Middle frontal gyrus (tissue), 1 donor: Measurements from ENCODE around the gene MIF.
"Not testable (repeated sequence)": the region's sequence is repeated elsewhere in the genome, so short reads cannot be mapped to it uniquely, and the experiment has no call there.

Experiments used
- DNase-seq: peaks from one replicate; pipeline ENCODE4 v3.0.0-alpha.2; 2015; ENCODE audit warnings: low spot score; ENCODE audit errors: extremely low spot score

The MIF gene

DNA sequence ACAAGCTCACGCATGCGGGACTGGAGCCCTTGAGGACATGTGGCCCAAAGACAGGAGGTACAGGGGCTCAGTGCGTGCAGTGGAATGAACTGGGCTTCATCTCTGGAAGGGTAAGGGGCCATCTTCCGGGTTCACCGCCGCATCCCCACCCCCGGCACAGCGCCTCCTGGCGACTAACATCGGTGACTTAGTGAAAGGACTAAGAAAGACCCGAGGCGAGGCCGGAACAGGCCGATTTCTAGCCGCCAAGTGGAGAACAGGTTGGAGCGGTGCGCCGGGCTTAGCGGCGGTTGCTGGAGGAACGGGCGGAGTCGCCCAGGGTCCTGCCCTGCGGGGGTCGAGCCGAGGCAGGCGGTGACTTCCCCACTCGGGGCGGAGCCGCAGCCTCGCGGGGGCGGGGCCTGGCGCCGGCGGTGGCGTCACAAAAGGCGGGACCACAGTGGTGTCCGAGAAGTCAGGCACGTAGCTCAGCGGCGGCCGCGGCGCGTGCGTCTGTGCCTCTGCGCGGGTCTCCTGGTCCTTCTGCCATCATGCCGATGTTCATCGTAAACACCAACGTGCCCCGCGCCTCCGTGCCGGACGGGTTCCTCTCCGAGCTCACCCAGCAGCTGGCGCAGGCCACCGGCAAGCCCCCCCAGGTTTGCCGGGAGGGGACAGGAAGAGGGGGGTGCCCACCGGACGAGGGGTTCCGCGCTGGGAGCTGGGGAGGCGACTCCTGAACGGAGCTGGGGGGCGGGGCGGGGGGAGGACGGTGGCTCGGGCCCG lies at the start of gene MIF:
Gene MIF (plus strand): TSS at position 439 of the 765 bp plus-strand sequence. CDS start 92 bp downstream, at position 531.
- DNase-seq: peak; percentile 90

DNA sequence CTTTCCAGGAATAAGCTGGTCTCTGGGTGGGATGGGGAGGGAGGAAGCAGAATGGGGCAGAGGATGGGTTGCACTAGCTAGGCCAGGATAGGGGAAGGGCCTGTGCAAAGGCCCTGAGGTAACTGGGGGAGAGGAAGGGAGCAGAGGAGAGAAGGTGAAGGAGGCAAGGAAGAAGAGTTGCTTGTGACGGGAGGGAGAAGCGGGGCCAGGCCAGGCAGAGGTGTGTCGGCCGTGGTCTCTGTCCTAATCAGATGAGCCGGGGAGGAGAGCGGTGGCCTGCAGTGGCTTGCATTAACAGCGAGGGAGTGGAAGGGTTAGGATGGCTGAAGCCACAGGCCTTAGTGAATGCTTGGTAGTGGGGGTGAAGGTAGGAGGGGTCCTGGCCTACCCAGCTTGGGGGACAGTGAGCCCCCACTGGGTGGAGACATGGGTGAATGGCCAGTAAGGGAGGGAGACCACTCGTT lies 49.4 kb upstream of the MIF start:
- DNase-seq: no peak

DNA sequence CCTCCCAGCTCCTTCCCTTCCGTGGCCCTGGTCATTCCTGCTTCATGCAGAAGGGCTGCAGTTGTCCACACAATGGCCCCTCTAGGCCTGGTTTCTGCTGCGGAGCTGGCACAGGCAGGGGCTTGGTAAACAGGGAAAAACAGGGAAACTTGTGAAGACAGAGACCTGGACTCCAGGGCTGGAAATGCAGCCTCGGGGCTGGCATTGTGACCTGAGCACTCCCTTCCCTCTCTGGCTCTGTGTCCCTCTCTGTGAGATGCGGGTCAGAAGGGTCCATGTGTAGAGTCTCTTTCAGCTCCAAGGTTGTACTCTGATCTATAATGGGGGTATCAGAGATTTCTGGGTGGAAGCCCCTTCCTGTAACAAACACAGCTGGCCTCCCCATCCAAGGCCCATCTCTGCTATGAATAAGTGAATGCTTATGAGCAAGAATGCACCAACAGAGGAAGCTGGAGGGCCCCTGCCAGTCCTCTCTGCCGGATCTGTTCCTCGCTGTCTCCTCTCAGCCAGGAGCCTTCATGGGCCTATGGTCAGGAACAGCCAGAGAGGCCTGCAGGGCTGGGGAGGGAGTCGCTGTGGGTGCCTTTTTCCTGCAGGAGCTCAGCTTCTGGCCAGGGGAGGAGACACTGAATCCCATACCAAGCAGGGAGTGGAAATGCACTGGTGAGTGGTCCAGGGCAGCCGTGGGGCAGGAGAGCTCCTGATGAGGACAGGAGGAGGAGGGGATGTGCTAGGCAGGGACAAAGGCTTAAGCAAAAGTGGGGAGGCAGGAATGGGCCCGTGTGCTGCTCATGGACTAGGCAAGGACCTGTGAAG lies 48.7 kb upstream of the MIF start:
- DNase-seq: no peak

DNA sequence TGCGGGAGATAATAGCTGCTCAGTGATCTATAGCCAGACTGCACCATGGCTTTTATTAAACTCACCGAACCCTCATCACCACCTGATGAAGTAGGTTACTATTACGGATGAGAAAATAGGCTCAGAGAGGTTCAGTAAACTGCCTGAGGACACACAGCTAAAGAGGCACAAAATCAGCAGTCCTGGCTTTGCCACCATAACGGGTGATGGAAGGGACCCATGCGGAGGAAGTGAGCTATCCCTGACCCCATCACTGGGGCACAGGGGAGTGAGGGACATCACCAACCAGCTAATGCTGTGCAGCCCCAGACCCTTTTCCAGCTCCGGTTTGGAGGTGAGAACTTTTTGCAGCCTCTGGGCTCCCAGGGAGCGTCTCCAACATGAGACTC lies 48.1 kb upstream of the MIF start:
- DNase-seq: no peak

DNA sequence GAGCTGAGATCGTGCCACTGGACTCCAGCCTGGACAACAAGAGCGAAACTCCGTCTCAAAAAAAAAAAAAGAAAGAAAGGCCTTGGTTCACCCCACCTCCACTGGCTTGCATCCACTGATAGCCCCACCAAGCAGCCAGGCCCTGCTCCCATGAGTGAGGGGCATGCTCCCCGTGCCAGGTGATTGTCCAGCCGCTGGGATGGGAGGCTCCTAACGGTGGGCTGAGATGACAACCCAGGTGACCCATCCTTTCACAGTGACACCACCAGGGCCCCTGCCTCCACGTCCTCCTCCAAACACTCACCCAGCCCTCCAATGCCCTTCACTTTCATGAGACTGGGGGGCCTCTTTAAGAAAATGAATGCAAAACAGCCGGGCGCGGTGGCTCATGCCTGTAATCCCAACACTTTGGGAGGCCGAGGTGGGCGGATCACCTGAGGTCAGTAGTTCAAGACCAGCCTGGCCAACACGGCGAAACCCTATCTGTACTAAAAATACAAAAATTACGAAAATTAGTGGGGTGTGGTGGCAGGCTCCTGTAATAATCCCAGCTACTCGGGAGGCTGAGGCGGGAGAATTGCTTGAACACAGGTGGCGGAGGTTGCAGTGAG lies 46.8 kb upstream of the MIF start:
- no peak for DNase-seq

DNA sequence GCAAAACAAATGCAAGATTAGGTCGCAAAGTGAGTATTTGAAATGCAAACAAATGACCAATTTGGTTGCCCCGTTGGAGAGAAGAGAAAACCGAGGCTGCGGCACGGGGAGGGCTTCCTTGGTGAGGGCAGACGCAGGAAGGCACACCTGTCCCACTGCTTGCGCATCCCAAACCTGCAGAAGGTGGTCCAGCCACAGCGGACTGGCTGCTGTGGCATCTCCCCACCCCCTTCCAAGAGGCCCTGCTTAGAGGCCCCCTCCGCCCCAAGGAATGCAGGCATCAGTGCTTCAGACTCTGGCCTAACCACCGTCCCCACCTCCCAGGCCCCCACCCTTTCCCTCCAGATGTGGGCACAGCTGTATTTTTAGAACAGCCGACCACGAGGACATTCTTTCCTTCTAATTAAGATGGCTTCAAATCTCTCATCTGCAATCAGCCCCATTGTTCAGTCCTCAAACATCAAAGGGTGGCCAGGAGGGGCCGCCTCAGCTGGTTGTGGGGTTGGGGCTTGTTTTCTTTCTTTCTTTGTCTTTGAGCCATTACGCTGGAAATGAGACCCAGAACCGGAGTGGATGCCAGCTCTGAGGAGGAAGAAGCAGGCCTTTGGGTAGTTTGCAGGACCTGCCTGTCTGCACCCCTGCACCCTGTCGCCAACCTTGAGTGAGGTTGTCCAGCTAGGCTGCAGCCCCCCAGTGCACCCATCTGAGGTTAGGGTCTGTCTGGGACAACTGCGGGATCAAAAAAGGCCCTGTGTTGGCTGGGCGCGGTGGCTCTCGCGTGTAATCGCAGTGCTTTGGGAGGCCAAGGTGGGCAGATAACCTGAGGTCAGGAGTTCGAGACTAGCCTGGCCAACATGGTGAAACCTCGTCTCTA lies 46.0 kb upstream of the MIF start:
- no peak for DNase-seq

DNA sequence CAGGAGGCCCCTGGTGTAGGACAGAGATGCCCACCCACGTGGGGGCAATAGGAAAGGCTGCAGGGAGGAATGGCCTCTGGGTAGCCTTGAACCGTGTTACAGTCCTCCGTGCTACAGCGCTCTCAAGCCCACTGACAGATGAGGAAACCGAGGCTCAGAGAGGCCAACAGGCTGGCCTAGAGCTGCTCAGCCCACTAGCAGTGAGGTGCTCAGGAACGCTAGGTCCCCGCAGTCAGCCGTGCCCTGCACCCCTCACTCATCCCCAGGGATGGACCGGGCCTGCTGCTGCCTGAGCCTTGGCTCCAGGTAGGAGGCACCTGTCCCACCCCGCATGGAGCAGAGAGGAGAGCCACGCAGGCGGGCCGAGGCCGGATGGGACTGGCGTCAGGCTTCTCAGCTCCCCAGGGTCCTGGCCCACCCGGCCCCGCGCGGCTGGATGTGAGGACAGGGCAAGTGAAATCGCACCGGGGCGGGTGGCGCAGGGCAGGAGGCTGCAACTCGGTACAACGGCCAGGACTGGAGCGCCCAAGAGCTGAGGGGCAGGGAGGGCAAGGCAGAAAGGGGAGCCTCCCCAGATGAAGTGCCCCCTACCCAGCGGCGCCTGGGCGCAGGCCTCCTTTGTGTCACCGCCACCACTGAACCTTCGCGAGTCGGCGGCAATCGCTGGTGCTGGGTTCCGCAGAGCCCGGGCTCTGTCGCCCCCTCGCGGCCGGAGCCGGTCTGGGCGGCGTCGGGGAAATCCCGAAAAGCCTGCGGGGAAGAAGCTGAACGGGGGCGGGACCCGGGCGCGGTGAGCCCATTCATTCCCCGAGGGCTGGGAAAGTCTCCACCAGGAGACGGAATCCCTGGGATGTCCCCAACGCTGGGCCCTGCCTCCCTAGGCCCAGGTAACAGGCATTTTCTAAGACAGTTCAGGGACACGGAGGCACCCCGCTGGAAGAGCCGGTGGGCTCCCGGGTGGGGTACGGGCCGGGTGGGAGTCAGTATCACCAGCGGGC lies 44.9 kb upstream of the MIF start:
- no peak for DNase-seq

DNA sequence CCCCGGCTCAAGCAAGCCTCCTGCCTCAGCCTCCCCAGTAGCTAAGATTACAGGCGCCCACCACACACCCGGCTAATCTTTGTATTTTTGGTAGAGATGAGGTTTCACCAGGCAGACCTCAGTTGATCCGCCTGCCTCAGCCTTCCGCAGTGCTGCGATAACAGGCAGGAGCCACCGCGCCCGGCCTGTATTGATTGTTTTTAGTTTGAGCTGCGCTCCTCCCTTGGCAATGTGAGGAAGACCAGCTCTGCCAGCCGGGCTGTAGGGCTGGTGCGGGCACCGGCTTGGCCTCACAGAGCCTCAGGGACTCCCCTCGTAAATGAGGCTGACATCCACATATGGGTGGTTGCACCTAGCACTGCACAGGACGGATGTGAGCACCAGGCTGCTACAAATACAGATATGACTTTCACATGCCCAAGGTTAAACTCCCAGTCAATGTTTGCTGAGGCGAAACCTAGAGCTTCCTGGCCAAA lies 44.0 kb upstream of the MIF start:
- no peak for DNase-seq

DNA sequence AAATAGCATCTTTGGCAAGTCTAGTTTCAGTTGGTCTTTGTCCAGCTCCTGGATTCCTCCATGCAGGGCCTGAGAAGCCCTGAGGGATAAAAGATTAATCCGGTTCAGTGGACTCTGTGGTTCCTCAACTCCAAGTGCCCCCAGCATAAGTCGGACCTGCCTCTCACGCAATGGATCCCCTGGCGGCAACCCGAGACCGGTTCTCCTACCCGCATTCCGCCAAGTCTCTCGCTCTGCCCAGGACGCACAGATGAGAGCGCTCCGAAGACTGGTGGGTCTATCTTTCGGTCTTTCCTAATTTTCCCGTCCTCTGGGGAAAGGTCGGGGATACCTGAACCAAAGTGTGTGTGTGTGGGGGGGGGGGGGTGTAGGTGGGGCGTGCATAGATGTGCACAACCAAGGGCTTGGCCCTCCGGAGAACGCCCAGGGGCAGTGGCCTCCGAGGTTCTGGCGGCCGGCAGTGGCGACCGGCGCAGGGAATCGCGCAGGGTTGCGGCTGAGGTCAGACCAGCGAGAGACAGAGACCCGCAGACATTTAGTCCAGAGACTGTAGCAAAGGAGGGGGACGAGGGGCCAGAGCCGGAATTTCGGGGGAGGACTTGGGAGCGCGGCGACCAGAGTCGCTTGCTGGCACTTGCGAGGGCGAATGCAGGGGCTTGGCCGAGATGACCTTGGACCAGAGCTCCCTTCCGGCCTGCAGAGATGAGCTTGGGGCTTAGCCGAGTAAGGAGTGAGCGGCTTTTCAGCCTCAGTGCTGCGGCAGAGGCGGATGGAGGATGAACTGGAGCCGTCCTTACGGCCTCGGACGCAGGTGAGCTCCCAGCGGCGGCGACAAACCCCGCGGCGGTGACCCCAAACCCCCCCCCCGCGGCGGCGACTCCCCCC lies 37.2 kb upstream of the MIF start:
- DNase-seq: no peak

DNA sequence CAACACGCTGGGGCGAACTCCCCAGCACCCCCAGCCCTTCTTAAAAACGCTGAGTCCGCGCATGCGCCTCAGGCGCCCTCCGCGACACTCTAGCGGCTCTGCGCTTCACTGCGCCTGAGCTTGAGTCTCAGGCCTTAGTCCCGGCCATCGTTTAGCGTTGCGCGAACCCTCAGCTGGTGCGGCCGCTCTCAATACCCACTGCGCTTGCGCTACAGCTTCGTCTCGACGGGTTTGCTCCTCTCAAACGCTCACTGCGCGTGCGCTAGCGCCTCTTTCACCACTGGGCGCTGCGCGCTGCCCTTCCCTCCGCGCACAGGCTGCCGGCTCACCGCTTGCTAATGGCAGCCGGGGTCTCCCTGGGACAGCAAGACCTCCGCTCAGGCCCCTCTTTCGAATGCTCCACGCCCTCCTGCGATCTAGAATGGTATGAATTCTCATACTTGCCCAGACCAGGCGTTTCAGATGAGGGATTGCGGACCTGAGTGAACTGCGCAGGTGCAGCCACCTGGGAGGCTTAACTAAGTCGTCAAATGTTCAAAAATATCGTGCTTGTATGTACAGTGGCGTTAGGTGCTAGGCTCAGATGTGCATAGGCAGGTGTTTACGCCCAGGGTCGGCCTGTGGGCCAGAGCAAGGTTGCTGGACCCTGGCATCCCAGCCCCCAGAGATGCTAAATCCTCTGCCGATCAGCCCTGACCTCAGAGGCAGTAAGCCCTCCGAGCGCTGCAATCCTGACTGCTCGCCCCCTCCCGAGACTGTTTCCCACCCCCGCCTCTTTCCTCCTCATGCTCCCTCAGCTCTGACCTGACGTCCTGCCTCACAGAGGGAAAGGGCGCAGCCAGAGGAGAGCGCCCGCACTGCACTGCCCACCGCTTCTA lies 36.3 kb upstream of the MIF start, which contains the start of gene SLC2A11:
Gene SLC2A11 (plus strand): TSS at position 270 of the 878 bp plus-strand sequence. CDS start 125 bp downstream, at position 395.
- DNase-seq: peak; percentile 98

DNA sequence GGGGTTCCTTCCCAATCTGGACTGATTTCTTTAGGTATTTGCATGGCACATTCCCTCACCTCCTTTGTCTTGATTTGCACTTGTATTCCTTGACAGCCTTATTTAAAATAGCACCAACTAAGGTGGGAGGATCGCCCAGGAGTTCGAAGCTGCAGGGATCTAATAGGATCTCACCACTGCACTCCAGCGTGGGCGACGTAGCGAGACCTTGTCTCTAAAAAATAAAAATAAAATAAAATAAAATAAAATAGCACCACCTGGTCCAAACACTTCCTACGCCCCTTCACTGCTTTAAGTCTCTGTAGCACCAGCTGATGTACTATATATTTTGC lies 35.7 kb upstream of the MIF start:
- DNase-seq: no peak

DNA sequence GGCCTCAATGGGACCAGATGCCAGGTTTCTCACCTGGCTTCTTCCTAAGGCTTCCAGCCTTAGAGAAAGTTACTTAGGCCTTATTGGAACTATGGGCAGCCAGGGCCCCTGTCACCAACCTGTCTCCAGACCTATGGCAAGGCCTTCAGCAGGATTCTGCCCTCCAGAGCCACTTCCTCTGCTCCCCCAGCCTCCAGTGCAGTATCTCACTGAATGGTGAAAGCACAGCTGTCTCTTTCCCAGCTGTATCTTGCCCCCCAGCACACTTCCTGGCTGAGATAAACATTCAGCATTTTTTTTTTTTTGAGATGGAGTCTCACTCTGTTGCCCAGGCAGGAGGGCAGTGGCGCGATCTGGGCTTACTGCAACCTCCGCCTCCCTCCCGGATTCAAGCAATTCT lies 35.0 kb upstream of the MIF start:
- no peak for DNase-seq

DNA sequence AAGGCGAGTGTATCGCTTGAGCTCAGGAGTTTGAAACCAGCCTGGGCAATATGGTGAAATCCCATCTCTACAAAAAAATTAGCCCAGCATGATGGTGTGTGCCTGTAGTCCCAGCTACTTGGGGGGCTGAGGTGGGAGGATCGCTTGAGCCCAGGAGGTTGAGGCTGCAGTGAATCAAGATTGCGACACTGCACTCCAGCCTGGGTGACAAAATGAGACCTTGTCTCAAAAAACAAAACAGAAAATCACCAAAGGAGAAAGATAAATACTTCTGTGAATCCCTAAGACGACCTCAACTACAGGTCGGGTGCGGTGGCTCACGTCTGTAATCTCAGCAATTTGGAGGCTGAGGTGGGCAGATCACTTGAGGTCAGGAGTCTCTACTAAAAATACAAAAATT lies 34.0 kb upstream of the MIF start:
- DNase-seq: not testable (repeated sequence)

DNA sequence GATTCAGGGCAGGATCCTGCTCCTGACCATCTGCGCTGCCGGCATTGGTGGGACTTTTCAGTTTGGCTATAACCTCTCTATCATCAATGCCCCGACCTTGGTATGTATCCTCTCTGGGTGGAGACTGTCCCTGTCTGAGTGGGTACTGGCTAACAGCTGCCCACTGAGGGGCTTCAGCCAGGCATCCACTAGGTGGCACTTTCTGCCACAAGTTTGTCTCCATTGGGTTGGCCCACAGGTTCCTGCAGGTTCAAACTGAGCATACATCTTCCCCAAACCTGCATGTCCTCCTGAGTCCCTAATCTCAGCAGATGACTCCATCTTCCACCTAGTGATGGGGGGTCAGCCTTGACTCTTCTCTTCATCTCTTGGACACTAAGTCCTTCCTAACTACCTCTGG lies 32.1 kb upstream of the MIF start:
- no peak for DNase-seq

DNA sequence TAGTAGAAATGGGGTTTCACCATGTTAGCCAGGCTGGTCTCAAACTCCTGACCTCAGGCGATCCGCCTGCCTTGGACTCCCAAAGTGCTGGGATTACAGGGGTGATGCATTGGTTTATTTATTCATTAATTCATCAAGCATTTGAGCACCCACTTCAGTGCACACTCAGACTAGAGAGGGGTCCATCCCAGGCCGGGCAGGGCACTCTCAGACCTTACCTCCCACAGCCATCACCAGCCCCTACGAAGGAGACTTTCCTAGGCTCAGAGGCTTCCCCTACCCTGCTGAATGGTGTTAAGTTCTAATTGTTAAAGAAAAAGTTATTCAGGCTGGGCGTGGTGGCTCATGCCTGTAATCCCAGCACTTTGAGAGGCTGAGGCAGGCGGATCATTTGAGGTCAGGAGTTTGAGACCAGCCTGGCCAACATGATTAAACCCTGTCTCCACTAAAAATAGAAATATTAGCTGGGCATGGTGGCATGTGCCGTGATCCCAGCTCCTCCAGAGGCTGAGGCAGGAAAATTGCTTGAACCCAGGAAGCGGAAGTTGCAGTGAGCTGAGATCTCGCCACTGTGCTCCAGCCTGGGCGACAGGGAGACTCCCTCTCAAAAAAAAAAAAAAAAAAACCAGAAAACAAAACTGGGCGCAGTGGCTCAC lies 29.6 kb upstream of the MIF start:
- not testable (repeated sequence) for DNase-seq

DNA sequence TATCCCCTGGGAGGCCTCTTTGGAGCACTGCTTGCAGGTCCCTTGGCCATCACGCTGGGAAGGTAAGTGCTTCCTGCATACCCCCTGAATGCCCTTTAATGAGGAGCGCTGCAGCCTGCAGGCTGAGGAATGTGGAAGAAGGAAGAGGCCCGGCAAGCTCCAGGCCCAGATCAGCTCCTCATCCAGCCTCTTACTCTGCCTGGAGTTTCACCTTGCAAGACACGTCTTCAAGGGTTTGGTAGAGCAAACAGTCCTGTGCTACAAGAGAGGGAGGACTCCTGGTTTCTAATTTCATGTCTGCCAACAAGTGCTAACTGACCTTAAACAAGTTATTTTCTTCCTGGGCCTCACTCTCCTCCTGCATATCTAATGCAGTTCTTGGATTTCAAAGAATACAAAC lies 25.6 kb upstream of the MIF start:
- no peak for DNase-seq

DNA sequence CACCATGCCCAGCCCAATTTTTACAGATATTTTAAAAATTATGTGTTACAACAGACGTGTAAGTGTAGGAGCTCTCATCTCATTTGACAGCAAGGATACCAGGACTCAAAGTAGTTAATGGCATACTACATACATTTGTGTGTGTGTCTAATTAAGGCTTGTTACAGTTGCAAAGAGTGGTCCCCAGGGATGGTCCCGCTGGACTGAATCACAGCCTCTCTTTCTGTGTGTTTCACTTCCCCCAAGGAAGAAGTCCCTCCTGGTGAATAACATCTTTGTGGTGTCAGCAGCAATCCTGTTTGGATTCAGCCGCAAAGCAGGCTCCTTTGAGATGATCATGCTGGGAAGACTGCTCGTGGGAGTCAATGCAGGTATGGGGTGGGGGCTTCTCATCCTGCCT lies 19.3 kb upstream of the MIF start:
- no peak for DNase-seq
